MG63 (cell line): ENCODE results near the gene MAP4K2. TPM values are rescaled to one million over a fixed set of nuclear protein-coding genes. Genes with fewer than 3 reads are reported as not detected.

ENCODE experiments used
- DNase-seq: peaks from one replicate; pipeline ENCODE4 v3.0.0-alpha.2; 2020
- H3K27me3 ChIP-seq: fragments of 250-450 bp; sonication (Bioruptor Pico); 2 replicates; pipeline ENCODE4 v1.5.1; 2020; ENCODE audit warnings: mild to moderate bottlenecking, moderate library complexity
- H3K36me3 ChIP-seq: fragments of 250-450 bp; sonication (Bioruptor Pico); 2 replicates; pipeline ENCODE4 v1.5.1; 2020; ENCODE audit warnings: mild to moderate bottlenecking, moderate library complexity
- H3K4me3 ChIP-seq: fragments of 250-450 bp; sonication (Bioruptor Pico); 2 replicates; pipeline ENCODE4 v1.5.1; 2020; ENCODE audit warnings: mild to moderate bottlenecking, moderate library complexity
- H3K9me3 ChIP-seq: fragments of 250-450 bp; sonication (Bioruptor Pico); 2 replicates; pipeline ENCODE4 v1.5.1; 2020; ENCODE audit warnings: mild to moderate bottlenecking, moderate library complexity
- total RNA-seq: library from RNA; depleted of rRNA; stranded (reverse); fragments of >200 nt; shearing (Covaris generic); gene quantifications from 2 replicates; pipeline ENCODE4 v1.2.3, GENCODE V29; 2014; ENCODE audit warnings: low replicate concordance; rRNA removed

The MAP4K2 gene
- total RNA-seq, 1 experiment from 2014 or later, result 6.2 TPM

DNA sequence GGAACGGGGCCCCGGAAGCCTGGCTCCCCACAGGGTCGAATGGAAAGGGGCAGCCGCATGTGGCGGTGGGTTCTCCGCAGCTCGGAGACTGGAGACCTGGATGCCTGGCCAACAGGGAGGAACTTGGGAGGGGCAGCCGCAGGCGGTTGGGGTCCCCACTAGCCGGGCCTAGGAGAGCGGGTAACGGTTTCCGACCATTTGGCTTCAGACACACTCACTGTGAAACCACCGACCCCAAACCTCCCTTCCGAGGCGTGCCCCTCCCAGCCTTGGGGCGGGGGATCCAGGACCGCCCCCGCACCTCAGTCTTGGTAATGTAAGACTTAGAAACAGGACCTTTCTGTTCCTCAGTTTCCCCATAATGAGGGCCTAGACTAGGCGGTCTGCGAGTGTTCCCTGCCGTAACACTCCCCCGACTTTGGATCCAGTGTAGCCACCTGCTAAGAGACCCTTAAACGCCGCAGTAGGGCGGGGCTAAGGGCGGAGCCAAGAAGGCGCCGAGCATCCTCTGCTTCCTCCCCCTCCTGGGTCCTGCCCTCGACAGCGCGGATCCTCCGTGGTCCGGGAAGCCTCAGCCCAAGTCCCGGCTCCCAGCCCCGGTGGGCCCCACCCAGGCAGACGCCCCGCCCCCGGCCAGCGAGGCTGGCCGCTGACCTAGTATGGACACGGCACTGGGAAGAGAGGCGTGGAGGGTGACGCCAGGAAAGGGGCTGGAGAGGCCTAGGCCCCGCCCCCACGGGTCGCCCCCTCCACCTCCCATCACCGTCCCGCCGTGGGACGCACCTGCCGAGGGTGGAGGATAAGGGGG lies 57.3 kb downstream of the MAP4K2 start:
- no peaks in the 10 kb centered on the region for H3K36me3 ChIP-seq
- H3K27me3 ChIP-seq, result peaks cover 19% of the 10 kb centered on the region
- H3K4me3 ChIP-seq, result no peak overlapping the region
- H3K9me3 ChIP-seq, result no peaks in the 10 kb centered on the region
- no peak for DNase-seq

DNA sequence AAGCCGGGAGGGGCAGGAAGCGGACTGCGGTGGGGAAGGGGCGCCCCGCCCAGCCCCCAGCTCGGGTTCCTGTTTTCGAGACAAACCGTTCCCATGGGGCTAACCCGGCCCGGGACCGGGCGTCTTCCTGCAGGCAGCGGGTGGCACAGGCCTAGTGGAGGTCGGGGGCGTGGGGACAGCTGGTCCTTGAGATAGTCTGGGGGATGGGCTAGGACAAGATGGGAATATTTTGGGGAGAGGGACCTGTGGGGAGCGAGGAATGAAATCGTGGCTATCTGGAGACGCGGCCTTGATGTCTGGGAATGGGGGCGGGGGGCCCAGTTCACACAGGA lies 57.9 kb downstream of the MAP4K2 start:
- Histone ChIP-seq H3K27me3 (peaks cover 19% of the 10 kb centered on the region), H3K4me3 (no peak overlapping the region), H3K9me3 (no peaks in the 10 kb centered on the region), H3K36me3 (no peaks in the 10 kb centered on the region)
- no peak for DNase-seq

DNA sequence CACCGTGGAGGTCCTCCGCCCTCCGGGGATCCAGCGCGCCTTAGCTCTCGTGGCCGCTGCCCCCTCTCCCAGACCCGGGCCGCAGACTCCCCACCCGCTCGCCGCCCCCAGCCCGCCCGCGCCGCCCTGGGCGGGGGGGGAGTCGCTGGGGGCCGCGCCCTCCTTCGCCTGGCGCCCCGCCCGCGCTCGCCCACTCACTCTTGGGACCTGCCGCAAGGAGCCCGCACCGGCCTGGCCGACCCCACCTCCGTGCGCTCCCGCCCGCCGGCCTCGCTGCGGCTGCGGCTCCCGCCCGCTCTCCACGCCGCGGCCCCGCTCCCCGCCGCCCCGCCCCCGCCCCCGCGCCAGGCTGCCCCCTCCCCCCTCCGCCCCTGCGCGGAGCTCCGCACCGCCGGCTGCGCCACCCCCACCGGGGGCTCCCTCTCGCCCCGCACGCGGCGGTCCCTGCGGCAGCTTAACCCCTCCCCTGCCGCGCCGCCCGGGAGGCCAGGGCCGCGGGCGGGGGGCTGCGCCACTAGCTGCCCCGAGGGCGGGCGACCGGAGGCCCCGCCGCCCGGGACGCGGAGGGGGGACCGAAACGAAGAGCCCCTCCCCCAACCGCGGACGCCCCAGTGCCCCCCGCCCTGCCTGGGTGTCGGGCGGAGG lies 58.3 kb downstream of the MAP4K2 start:
- H3K27me3 ChIP-seq, result peaks cover 19% of the 10 kb centered on the region
- no peaks in the 10 kb centered on the region for H3K9me3 ChIP-seq
- H3K4me3 ChIP-seq, result no peak overlapping the region
- no peaks in the 10 kb centered on the region for H3K36me3 ChIP-seq
- no peak for DNase-seq

- peak; percentile 44 for DNase-seq
- Histone ChIP-seq H3K9me3 (no peaks in the 10 kb centered on the region), H3K27me3 (peaks cover 19% of the 10 kb centered on the region), H3K36me3 (no peaks in the 10 kb centered on the region), H3K4me3 (peak within 1 kb of the TSS; percentile 25)
These were observed 59.1 kb downstream of the MAP4K2 start, which contains the start of gene RASGRP2 for GRCh38 chr11:64743591-64744543. Gene RASGRP2, minus strand, starts transcription at chr11:64744142. Its CDS starts 1,276 bp downstream, at chr11:64742866.

DNA sequence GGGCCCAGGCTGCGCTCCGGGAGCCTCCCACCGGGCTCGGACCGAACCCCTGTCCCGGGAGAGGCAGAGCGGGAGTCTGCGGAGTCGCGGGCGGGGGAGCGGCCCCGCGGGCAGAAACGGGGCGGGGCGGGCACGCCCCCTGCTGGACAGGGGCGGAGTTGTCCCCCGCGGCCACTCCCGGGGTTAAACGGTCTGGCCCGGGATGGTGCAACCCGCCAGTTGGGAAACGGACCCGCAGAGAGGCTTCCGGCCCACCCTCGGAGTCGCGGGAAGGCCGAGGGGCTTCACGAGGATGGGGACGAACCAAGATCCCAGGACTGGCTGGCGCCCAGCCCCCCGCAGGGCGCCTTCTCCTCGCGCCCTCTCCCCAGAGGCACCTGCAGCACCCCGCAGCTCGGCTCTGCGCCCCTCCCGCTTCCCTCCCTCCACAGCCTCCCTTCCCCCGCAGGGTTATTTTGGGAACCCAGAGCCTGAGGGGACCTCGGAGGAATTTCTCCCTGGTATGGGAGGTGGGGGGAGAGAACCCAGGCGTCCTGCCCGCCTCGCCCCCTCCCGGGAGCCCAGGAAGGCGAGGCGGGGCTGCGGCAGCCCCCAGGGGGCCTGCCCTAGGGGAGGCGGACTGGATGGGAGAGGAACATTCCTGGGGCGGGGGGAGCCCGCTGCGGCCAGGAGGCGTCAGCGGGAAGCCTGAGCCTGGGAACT lies 60.0 kb downstream of the MAP4K2 start:
- Histone ChIP-seq H3K4me3 (peak overlapping the region; percentile 25), H3K36me3 (no peaks in the 10 kb centered on the region), H3K27me3 (peaks cover 19% of the 10 kb centered on the region), H3K9me3 (no peaks in the 10 kb centered on the region)
- peak; percentile 52 for DNase-seq

DNA sequence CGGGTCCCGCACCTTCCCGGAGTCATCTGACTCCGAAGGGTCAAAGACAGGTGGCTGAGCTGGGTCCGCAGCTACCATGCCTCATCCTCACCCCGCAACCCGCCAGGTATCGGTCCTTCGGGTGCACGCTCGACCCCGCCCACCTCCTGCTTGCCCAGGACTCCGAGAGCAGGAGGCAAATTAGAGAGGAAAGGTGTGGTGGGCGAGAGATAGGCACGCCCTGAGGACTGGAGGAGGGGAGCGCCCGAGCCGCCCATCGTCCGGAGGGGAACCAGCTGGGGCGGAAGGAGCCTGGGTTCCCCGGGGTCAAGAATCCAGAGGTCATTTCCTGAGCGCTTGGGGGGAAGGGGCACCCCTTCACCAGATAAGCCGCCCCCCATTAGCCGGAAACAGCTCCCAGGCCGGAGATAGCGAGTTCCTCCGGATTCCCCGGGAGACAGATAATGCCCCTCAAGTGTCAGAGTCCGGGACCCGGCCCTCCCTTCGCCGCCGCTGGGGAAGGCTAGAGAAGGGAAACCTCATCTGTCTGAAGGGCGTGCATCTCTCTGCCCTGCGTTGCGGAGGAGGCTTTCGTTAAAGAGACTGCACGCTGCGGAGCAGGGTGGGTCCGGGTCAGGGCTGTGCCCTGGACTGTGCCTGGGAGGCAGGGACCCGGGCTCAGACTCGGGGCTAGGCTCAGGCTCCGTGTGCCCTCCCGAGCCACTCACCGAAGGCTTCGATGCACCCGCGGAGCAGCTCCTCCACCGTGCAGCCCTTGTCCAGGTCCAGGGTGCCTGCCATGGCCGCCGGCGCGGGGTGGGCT lies 60.7 kb downstream of the MAP4K2 start:
- DNase-seq, result no peak
- Histone ChIP-seq H3K36me3 (no peaks in the 10 kb centered on the region), H3K4me3 (peak overlapping the region; percentile 25; the same call in 1 of the 2 replicates), H3K27me3 (peaks cover 19% of the 10 kb centered on the region), H3K9me3 (no peaks in the 10 kb centered on the region)

- Histone ChIP-seq H3K36me3 (no peaks in the 10 kb centered on the region), H3K9me3 (no peaks in the 10 kb centered on the region), H3K27me3 (peaks cover 19% of the 10 kb centered on the region), H3K4me3 (no peak overlapping the region)
- DNase-seq, result no peak
These were observed 61.5 kb downstream of the MAP4K2 start for GRCh38 chr11:64741375-64742086.

- no peak for DNase-seq
- Histone ChIP-seq H3K4me3 (no peak overlapping the region), H3K9me3 (no peaks in the 10 kb centered on the region), H3K27me3 (peaks cover 19% of the 10 kb centered on the region), H3K36me3 (no peaks in the 10 kb centered on the region)
These were observed 63.1 kb downstream of the MAP4K2 start for GRCh38 chr11:64739871-64740270.

DNA sequence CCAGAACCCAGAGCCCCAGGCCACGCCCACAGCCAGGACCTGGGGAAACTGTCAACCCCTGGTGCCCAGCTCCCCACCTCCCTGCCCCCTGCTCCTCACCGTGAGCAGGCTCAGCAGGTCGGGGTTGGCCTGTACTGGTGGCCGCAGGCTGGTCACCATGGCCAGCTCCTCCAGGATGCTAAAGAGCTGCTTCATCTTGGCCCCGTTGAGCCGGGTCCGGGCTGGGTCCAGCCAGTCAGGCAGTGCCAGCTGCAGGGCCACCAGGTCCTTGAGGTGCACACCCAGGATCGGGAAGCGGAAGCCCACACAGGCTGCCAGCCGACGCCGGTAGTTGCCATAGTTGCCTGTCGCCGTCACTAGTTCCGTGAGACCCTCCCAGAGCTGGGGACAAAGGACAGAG lies 66.4 kb downstream of the MAP4K2 start:
- Histone ChIP-seq H3K36me3 (no peaks in the 10 kb centered on the region), H3K4me3 (no peak overlapping the region), H3K27me3 (no peaks in the 10 kb centered on the region; the same call in 1 of the 2 replicates), H3K9me3 (no peaks in the 10 kb centered on the region)
- DNase-seq, result no peak

DNA sequence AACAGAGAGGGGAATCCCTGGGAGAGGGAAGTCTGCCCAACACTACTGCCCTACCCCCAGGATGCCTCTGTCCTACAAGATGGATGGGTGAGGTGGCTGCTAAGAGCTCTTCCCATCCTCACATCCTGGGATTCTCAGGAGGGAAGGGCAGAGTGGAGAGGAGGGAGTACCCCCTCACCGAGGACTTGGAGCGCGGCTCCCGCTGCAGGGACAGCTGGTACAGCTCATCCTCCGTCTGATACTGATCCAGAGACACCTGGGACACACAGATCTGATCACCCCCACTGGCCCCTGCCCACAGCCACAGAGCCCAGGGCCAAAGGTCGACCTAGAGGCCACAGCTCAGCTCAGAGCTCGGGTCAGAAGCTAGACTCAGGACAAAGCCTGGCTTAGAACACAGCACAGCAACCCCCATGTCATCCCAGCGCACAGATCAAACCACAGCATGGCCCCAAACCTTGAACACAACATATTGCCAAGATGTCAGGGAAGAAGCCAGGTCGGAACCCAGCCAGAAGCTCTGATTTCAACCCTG lies 67.2 kb downstream of the MAP4K2 start:
- H3K4me3 ChIP-seq, result no peak overlapping the region
- no peaks in the 10 kb centered on the region; the same call in 1 of the 2 replicates for H3K27me3 ChIP-seq
- H3K9me3 ChIP-seq, result no peaks in the 10 kb centered on the region
- no peaks in the 10 kb centered on the region for H3K36me3 ChIP-seq
- no peak for DNase-seq

Other genes with a start within 250 kb of the MAP4K2 start
- not detected in 2 replicates for gene SLC22A11, start 247.3 kb downstream of the MAP4K2 start, total RNA-seq
- not detected in 2 replicates for gene SLC22A12, start 212.0 kb downstream of the MAP4K2 start, total RNA-seq
- 4.2 and 12.7 TPM in 2 replicates for gene NRXN2, start 80.0 kb downstream of the MAP4K2 start, total RNA-seq
- not detected in 2 replicates for gene RASGRP2, start 59.1 kb downstream of the MAP4K2 start, total RNA-seq
- not detected in 2 replicates for gene PYGM, start 43.2 kb downstream of the MAP4K2 start, total RNA-seq
- 70.1 and 72.2 TPM in 2 replicates for gene SF1, start 24.7 kb downstream of the MAP4K2 start, total RNA-seq
- gene MEN1, start 7.3 kb upstream of the MAP4K2 start, total RNA-seq, result 9.2 and 13.3 TPM in 2 replicates
- 0.07 and 0.36 TPM in 2 replicates for gene CDC42BPG, start 41.4 kb upstream of the MAP4K2 start, total RNA-seq
- gene EHD1, start 75.4 kb upstream of the MAP4K2 start, total RNA-seq, result 62.9 and 64.8 TPM in 2 replicates
- gene ATG2A, start 114.0 kb upstream of the MAP4K2 start, total RNA-seq, result 4.6 and 18.6 TPM in 2 replicates
- 5.4 and 8.8 TPM in 2 replicates for gene PPP2R5B, start 121.5 kb upstream of the MAP4K2 start, total RNA-seq
- gene GPHA2, start 132.7 kb upstream of the MAP4K2 start, total RNA-seq, result not detected in 2 replicates
- not detected in 2 replicates for gene MAJIN, start 168.9 kb upstream of the MAP4K2 start, total RNA-seq
- 1.3 TPM in 1 of 2 replicates, not detected in the other for gene BATF2, start 193.8 kb upstream of the MAP4K2 start, total RNA-seq
- 170 and 249 TPM in 2 replicates for gene ARL2, start 210.9 kb upstream of the MAP4K2 start, total RNA-seq
- gene SNX15, start 224.2 kb upstream of the MAP4K2 start, total RNA-seq, result 11.2 and 18.5 TPM in 2 replicates
- 42.1 and 54.8 TPM in 2 replicates for gene SAC3D1, start 238.0 kb upstream of the MAP4K2 start, total RNA-seq